Activated naive CD8-positive, alpha-beta T cell treated with anti-CD3 and anti-CD28 coated beads for 36 hours (primary cell): ENCODE measurements around the gene SEMA3B. TPM values are rescaled to one million over a fixed set of nuclear protein-coding genes. Genes with fewer than 3 reads are reported as not detected.

Experiments
- DNase-seq: peaks from one replicate; pipeline ENCODE4 v3.0.0; 2021
- H3K27ac Mint-ChIP-seq: one replicate; pipeline ENCODE4 v1.8.0; 2022; ENCODE audit warnings: mild to moderate bottlenecking, moderate library complexity, mixed read lengths
- H3K27me3 Mint-ChIP-seq: one replicate; pipeline ENCODE4 v1.8.0; 2022; ENCODE audit warnings: mild to moderate bottlenecking, mixed read lengths
- H3K36me3 Mint-ChIP-seq: one replicate; pipeline ENCODE4 v1.8.0; 2021; ENCODE audit warnings: mild to moderate bottlenecking, mixed read lengths
- H3K4me1 Mint-ChIP-seq: one replicate; pipeline ENCODE4 v1.8.0; 2021; ENCODE audit warnings: mixed read lengths
- H3K4me3 Mint-ChIP-seq: one replicate; pipeline ENCODE4 v1.8.0; 2022; ENCODE audit warnings: mild to moderate bottlenecking, moderate library complexity, mixed read lengths
- H3K9me3 Mint-ChIP-seq: one replicate; pipeline ENCODE4 v1.8.0; 2022; ENCODE audit warnings: mixed read lengths
- total RNA-seq, 2 experiments: library from RNA; stranded (reverse); gene quantifications; one replicate each; pipeline ENCODE4 v1.2.3, GENCODE V29; 2021

The SEMA3B gene
- total RNA-seq, 2 experiments from 2014 or later: 1.2 to 1.6 TPM

DNA sequence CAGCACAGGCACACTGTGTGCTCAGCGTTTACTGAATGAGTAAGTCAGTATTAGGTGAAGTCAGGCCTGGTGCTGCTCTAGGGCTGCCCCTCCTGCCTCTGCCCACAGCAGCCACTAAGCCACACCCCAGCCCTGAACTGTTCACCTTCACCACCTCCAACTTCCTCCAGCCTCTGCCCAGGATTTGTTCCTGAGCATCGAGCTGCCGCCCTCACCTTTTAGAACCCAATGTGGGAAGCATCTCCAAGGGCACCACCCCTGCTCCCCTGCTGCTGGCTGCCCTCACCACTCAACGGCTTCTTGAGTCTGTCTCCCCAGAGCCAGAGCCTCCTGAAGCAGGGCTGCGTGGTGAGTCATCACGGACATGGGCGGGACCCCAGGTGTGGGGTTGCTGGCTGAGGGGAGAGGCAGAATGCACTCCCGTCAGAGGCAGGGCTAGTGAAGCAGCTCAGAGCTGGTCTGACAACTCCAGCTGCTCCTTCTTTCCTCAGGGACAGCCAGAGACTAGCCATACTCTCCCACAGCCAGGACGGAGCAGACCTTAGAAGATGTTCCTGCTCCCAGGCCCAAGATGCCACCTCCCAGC, 47.8 kb downstream of the SEMA3B start:
- Mint-ChIP-seq H3K4me1 (peaks cover 30% of the 10 kb centered on the region), H3K27me3 (no peaks in the 10 kb centered on the region), H3K9me3 (no peaks in the 10 kb centered on the region), H3K27ac (peak overlapping the region; percentile 55), H3K36me3 (peaks cover 5% of the 10 kb centered on the region), H3K4me3 (peak overlapping the region; percentile 46)
- peak; percentile 69 for DNase-seq

- no peaks in the 10 kb centered on the region for H3K9me3 Mint-ChIP-seq
- H3K36me3 Mint-ChIP-seq: peaks cover 5% of the 10 kb centered on the region
- no peak overlapping the region for H3K27ac Mint-ChIP-seq
- peaks cover 30% of the 10 kb centered on the region for H3K4me1 Mint-ChIP-seq
- H3K27me3 Mint-ChIP-seq: no peaks in the 10 kb centered on the region
- H3K4me3 Mint-ChIP-seq: no peak overlapping the region
- DNase-seq: no peak
These were observed 48.4 kb downstream of the SEMA3B start for GRCh38 chr3:50317300-50317699.

DNA sequence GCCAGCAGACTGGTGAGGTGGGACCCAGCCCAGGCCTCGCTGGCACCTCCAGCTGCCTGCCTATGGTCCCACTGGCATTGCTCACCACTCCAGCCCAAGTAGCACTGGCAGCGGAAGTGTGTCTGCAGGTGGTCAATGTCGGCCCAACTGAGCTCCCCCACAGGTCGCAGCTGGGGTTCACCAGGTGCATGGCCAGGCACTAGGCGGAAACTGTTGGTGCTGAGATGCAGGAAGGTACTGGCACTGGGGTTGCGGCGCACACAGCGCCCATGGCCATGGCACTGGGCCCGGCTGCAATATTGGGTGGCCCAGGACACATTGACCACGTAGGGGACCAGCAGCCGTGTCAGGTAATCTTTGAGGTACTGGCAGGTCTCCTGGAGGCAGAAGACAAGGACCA, 49.2 kb downstream of the SEMA3B start:
- Mint-ChIP-seq H3K27me3 (no peaks in the 10 kb centered on the region), H3K27ac (no peak overlapping the region), H3K4me1 (peaks cover 33% of the 10 kb centered on the region), H3K4me3 (no peak overlapping the region), H3K36me3 (peaks cover 5% of the 10 kb centered on the region), H3K9me3 (no peaks in the 10 kb centered on the region)
- DNase-seq: no peak

DNA sequence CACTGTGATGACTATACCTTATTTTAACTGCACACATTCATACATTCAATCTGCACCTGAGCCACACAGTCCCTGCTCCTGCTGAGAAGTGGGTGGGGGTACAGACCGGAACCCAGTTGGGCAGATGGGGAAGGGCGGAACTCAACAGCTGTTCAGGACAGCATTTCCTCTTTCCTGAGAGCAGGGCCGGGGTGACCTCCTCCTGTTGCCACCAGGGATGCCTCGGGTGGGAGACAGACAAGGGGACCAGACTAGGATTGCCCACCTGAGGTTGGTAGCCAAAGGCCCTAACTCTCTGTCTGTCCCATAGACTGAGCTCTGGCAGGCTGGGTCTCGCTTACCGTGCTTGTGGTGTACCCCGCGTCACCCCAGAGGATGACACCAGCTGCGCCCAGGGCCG, 49.7 kb downstream of the SEMA3B start:
- DNase-seq: no peak
- Mint-ChIP-seq H3K4me3 (no peak overlapping the region), H3K4me1 (peaks cover 35% of the 10 kb centered on the region), H3K27ac (no peak overlapping the region), H3K9me3 (no peaks in the 10 kb centered on the region), H3K27me3 (no peaks in the 10 kb centered on the region), H3K36me3 (peaks cover 5% of the 10 kb centered on the region)

GRCh38 chr3:50319181-50319893, 50.4 kb downstream of the SEMA3B start:
- H3K4me3 Mint-ChIP-seq: no peak overlapping the region
- no peak overlapping the region for H3K27ac Mint-ChIP-seq

GRCh38 chr3:50319894-50320625, 51.1 kb downstream of the SEMA3B start:
- Mint-ChIP-seq H3K27ac (no peak overlapping the region), H3K4me3 (peak overlapping the region; percentile 80), H3K36me3 (peaks cover 5% of the 10 kb centered on the region), H3K9me3 (no peaks in the 10 kb centered on the region), H3K4me1 (peaks cover 45% of the 10 kb centered on the region), H3K27me3 (no peaks in the 10 kb centered on the region)
- DNase-seq: no peak

More at GRCh38 chr3:50319181-50319893, 50.4 kb downstream of the SEMA3B start:
- Mint-ChIP-seq H3K4me1 (peaks cover 38% of the 10 kb centered on the region), H3K36me3 (peaks cover 5% of the 10 kb centered on the region), H3K27me3 (no peaks in the 10 kb centered on the region), H3K9me3 (no peaks in the 10 kb centered on the region)
- no peak for DNase-seq

GRCh38 chr3:50320853-50321335, 51.9 kb downstream of the SEMA3B start:
- DNase-seq: peak; percentile 74
- peak overlapping the region; percentile 80 for H3K4me3 Mint-ChIP-seq
- H3K27ac Mint-ChIP-seq: peak overlapping the region; percentile 22
- no peaks in the 10 kb centered on the region for H3K27me3 Mint-ChIP-seq
- peaks cover 7% of the 10 kb centered on the region for H3K36me3 Mint-ChIP-seq
- H3K4me1 Mint-ChIP-seq: peaks cover 43% of the 10 kb centered on the region
- H3K9me3 Mint-ChIP-seq: no peaks in the 10 kb centered on the region

DNA sequence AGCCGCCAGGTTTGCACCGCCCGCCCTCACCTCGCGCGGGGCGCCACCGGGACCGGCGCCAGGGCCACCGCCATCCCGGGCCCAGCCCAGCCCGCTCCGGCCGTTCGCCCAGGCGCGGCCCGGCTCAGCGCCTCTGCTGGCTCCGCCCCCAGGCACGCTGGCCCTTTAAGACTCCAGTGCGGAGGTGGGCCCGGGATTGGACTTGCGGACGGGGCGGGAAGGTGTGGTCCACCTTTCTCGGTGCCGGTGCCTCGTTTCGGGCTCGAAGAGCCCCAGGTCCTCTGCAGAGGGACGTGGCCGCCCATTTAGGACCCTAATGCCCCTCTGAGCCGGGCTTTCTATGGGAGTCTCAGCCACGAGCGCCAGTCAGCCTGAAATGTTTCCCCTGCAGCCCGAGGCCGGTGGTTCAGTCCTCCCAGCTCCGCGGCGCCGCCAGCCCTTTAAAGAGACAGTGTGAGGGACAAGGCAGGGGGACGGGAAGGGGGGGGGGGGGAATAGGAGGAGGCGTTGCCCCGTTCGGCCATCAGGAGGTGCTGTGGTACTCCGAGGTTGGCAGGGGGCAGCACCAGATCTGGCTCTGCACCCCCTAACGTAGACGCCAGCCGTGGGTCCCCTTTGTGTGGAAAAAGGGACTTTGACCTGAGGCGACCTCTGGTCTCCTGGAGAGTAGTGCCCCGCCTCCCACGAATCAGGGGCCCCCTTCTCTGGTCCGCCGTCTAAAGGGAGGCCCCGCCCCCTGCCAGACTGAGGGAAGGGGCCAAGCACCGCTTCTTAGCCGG, 52.6 kb downstream of the SEMA3B start:
- H3K27ac Mint-ChIP-seq: peak overlapping the region; percentile 90
- H3K9me3 Mint-ChIP-seq: no peaks in the 10 kb centered on the region
- H3K4me3 Mint-ChIP-seq: peak overlapping the region; percentile 78
- peaks cover 4% of the 10 kb centered on the region for H3K36me3 Mint-ChIP-seq
- peak; percentile 84 for DNase-seq
- no peaks in the 10 kb centered on the region for H3K27me3 Mint-ChIP-seq
- H3K4me1 Mint-ChIP-seq: peaks cover 42% of the 10 kb centered on the region

DNA sequence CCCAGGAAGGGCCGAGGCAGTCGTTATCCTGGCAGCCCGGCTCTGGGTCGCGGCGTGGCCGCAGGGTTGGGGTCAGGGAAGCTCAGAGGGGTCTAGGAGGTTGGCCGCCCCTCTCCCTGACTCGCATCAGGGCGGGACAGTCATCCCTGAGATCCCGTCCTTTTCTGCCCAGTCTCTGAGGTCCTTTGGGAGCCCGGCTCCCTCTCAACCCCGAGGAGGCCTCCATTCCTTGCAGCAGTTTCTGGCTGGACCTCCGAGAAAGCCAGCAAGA, 53.1 kb downstream of the SEMA3B start:
- no peak overlapping the region for H3K27ac Mint-ChIP-seq
- H3K36me3 Mint-ChIP-seq: peaks cover 4% of the 10 kb centered on the region
- peak overlapping the region; percentile 29 for H3K4me3 Mint-ChIP-seq
- peaks cover 41% of the 10 kb centered on the region for H3K4me1 Mint-ChIP-seq
- no peaks in the 10 kb centered on the region for H3K9me3 Mint-ChIP-seq
- H3K27me3 Mint-ChIP-seq: no peaks in the 10 kb centered on the region
- DNase-seq: no peak

DNA sequence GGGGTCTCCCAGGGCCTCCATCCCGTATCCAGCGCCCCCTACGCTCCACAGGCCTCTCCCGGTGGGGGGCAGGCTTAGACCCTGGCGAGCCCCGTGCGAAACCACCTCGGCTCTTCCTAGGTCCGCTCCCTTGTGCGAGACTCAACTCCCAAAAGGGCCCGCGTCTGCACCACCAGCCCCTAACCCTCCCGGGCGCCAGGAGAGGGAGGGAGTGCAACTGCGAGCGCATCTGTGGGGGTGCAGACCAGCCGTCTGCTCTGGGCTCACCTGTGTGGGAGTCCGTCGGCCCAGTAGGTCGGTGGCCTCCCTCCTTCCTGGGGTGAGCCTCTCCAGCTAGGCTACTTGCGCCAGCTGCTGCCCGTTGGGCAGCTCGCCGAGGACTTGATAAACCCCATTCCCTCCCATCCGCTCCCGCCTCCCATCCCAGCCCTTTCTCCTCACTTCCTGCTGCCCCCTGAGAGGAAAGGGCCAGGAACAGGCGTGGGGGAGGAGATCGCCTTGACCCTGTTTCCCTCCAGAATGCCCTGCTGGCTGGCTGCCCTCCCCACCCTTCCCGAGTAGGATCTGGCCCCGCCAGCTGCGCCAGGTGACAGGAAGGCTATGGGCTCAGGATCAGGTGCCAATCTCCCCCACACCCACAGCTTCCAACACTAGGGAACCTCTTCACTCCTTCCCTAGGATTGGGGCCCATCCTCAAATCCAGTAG, 53.6 kb downstream of the SEMA3B start, which contains the start of gene HYAL2:
Gene HYAL2, minus strand, starts transcription at position 360 of the 706 bp plus-strand sequence. CDS start 2,256 bp downstream, outside the sequence.
- DNase-seq: no peak
- Mint-ChIP-seq H3K9me3 (no peaks in the 10 kb centered on the region), H3K27me3 (no peaks in the 10 kb centered on the region), H3K36me3 (peaks cover 4% of the 10 kb centered on the region), H3K4me3 (peak within 1 kb of the TSS; percentile 78), H3K4me1 (peaks cover 40% of the 10 kb centered on the region), H3K27ac (peak within 1 kb of the TSS; percentile 90)

- peak overlapping the region; percentile 22 for H3K4me3 Mint-ChIP-seq
These were observed 54.2 kb downstream of the SEMA3B start for GRCh38 chr3:50323092-50323600.

DNA sequence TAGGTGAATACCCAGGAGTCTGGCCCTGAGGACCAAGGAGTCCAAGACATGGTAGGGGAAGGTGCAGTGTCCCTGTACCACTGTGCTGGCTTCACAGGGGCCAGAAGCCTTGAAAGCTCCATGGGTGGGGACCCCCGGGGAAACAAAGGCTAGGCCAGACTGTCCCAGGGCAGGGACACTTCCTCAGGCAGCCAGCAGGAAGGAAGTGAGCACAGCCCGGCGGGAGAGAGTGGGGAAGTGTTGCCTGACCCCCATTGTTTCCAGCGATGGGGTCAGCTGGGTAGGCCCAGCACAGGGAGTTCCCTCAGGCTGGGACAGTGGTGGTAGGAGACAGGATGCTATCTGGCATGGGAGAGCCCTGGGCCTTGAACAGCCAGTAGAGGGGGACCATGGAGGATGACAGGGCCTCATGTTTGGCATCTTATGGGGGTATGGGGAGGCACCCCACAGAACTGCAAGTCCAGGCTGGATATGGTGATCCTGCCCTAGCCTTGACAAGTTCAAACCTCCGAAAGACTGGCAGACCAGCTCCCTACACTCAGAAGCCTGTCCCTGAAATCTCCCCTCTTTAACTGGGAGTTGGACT, 54.8 kb downstream of the SEMA3B start:
- no peak overlapping the region for H3K27ac Mint-ChIP-seq
- no peaks in the 10 kb centered on the region for H3K9me3 Mint-ChIP-seq
- peaks cover 40% of the 10 kb centered on the region for H3K4me1 Mint-ChIP-seq
- no peak for DNase-seq
- H3K36me3 Mint-ChIP-seq: peaks cover 4% of the 10 kb centered on the region
- no peak overlapping the region for H3K4me3 Mint-ChIP-seq
- no peaks in the 10 kb centered on the region for H3K27me3 Mint-ChIP-seq

More at GRCh38 chr3:50323092-50323600, 54.2 kb downstream of the SEMA3B start:
- no peaks in the 10 kb centered on the region for H3K9me3 Mint-ChIP-seq
- DNase-seq: no peak
- H3K27ac Mint-ChIP-seq: no peak overlapping the region
- H3K4me1 Mint-ChIP-seq: peaks cover 40% of the 10 kb centered on the region
- peaks cover 4% of the 10 kb centered on the region for H3K36me3 Mint-ChIP-seq
- no peaks in the 10 kb centered on the region for H3K27me3 Mint-ChIP-seq

- Mint-ChIP-seq H3K27ac (no peak overlapping the region), H3K27me3 (no peaks in the 10 kb centered on the region), H3K9me3 (no peaks in the 10 kb centered on the region), H3K36me3 (peaks cover 4% of the 10 kb centered on the region), H3K4me3 (no peak overlapping the region), H3K4me1 (peaks cover 37% of the 10 kb centered on the region)
- DNase-seq: peak; percentile 72
These were observed 55.6 kb downstream of the SEMA3B start for GRCh38 chr3:50324351-50325112.
